Upper lobe of left lung (tissue), 4 donors: ENCODE results near the gene APOL3.

Experiments used
- EP300 ChIP-seq, 4 donors: sonication (generic); formaldehyde crosslinking; IDR thresholded peaks; one replicate each; pipeline ENCODE4 v1.5.1; 2017; ENCODE audit warnings: antibody characterized with exemption in 4 of 4, control low read depth in 2 of 4
- TF ChIP-seq, protein P1 (sequence below), 6 experiments: fragments of 450-650 bp in 4 of 6; fragments of 200-600 bp in 2 of 6; sonication (generic) in 2 of 6; IDR thresholded peaks; one replicate each; pipeline ENCODE4 v1.5.1; 2016 to 2019; ENCODE audit warnings: antibody characterized with exemption in 6 of 6

DNA sequence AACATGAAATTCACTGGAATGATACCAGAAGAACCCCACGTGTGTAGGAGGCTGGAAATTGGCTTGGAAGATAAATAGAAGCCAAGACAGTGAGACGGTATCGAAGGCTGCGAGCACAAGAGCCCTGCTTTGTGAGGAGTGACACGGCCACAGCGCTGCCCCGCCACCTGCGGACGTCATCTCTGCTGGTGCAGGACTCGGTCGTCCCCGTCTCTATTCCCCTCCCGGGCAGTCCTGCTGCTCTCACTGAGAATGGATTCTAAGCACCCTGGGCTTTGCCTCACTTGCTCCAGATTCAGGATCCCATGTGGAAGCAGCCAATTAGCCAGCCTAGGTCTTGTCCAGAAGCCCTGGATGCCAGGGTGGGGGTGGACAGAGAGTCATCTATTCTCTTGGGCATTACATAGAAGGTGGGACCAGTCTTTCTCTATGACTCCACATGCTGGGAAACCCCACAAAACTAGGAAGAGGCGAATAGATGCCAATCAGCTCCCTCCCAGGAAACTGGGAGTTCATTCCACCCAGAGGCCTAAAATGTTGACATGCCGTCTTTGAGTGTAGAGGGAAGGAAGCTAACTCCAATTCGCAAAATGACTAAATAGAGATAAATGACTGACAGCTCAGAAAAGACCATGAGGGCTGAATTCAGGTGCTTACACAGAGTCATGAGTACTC is 25.1 kb downstream of the APOL3 start:
- no peak for TF ChIP-seq EP300 (IDR thresholded peaks at IDR 0.05)
- TF ChIP-seq, protein P1, sequence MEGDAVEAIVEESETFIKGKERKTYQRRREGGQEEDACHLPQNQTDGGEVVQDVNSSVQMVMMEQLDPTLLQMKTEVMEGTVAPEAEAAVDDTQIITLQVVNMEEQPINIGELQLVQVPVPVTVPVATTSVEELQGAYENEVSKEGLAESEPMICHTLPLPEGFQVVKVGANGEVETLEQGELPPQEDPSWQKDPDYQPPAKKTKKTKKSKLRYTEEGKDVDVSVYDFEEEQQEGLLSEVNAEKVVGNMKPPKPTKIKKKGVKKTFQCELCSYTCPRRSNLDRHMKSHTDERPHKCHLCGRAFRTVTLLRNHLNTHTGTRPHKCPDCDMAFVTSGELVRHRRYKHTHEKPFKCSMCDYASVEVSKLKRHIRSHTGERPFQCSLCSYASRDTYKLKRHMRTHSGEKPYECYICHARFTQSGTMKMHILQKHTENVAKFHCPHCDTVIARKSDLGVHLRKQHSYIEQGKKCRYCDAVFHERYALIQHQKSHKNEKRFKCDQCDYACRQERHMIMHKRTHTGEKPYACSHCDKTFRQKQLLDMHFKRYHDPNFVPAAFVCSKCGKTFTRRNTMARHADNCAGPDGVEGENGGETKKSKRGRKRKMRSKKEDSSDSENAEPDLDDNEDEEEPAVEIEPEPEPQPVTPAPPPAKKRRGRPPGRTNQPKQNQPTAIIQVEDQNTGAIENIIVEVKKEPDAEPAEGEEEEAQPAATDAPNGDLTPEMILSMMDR (IDR thresholded peaks at IDR 0.05): no peak
